H1 (cell line): ENCODE data around the gene CORO1C. TPM values are rescaled to one million over a fixed set of nuclear protein-coding genes. Genes with fewer than 3 reads are reported as not detected.
A peak's percentile ranks its signal among the peaks of the same experiment; 100 is the strongest.

Experiments
- CBX5 ChIP-seq: fragments of 300-800, 300-1000 bp; sonication (generic); IDR thresholded peaks from 2 replicates; pipeline ENCODE4 v1.7.1; 2016; ENCODE audit warnings: antibody characterized with exemption, low read length, low read depth
- RBBP5 ChIP-seq: IDR thresholded peaks from 2 replicates; pipeline ENCODE4 v1.7.1; 2012; ENCODE audit warnings: low read depth, mild to moderate bottlenecking, inconsistent platforms, low read length, moderate library complexity, borderline replicate concordance
- polyA plus RNA-seq, 7 experiments: library from polyadenylated mRNA; depleted of rRNA in 3 of 7; stranded (reverse) in 5 of 7; unstranded in 2 of 7; fragments of >200 nt in 5 of 7; fragments of 200-250 nt in 2 of 7; gene quantifications; 1 replicate in 5 of 7; 2 replicates in 1 of 7; 4 replicates in 1 of 7; pipeline versions ENCODE4 v1.2.1 to v1.2.3, GENCODE V29; 2011 to 2013; ENCODE audit warnings: missing spikeins in 2 of 7, mixed read lengths in 2 of 7
- total RNA-seq: library from RNA; stranded (reverse); fragmentation: NEBNext Ultra II Directional; extraction: Animal tissue kit (Norgen Biotek cat#: 25700); gene quantifications from 2 replicates; pipeline ENCODE4 v1.2.1, GENCODE V29; 2021
- TF ChIP-seq, protein P1 (sequence below): fragments of 300-600 bp; sonication (generic); IDR thresholded peaks from 2 replicates; pipeline ENCODE4 v1.7.1; 2012; ENCODE audit warnings: low read length, moderate library complexity, mild to moderate bottlenecking, inconsistent platforms; ENCODE audit not compliant: insufficient replicate concordance

CORO1C gene
- total and polyA plus RNA-seq, 2 of the 8 experiments (the other 6 are each of a cell fraction or from before 2014, with no cell fraction given) = 72.7 to 120 TPM

DNA sequence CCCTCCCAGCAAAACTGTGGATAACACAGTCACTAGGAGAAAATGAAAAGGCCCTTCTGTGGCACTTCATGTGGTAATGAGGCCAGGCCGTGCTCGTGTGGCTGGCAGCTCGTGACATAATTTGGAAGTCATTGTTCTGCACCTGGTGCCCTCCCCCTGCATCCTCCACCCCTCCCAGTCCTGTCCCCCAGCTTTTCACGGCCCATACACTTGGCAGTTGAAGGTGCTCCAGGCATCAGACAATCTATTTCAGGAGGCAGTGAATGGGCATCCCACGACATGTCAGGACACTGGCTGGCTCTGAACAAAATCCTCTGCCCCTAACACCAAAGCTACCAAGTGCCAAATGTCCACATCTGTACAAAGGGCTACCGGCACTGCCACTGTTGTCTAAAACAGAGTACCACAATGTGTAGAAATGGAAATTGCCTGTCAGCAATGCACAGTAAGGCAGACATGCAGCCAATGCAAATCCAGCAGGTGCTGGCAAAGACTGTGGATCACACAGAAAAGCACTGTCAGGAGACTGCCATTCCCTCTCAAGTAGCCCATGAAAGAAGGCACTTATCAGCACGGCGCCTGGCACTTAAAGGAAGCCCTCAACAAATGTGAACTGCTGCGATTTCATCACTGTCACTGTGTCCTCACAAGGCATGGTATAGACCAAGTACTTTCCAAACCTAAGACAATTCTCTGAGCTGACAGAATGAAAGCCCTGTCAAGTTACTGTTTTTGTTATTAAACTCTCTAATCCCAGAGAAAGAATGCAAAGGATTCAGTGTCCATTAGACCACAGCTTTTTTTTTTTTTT, 39.1 kb downstream of the CORO1C start (continued):
- TF ChIP-seq RBBP5 (peak; percentile 15), CBX5 (no peak)
- TF ChIP-seq, protein P1, sequence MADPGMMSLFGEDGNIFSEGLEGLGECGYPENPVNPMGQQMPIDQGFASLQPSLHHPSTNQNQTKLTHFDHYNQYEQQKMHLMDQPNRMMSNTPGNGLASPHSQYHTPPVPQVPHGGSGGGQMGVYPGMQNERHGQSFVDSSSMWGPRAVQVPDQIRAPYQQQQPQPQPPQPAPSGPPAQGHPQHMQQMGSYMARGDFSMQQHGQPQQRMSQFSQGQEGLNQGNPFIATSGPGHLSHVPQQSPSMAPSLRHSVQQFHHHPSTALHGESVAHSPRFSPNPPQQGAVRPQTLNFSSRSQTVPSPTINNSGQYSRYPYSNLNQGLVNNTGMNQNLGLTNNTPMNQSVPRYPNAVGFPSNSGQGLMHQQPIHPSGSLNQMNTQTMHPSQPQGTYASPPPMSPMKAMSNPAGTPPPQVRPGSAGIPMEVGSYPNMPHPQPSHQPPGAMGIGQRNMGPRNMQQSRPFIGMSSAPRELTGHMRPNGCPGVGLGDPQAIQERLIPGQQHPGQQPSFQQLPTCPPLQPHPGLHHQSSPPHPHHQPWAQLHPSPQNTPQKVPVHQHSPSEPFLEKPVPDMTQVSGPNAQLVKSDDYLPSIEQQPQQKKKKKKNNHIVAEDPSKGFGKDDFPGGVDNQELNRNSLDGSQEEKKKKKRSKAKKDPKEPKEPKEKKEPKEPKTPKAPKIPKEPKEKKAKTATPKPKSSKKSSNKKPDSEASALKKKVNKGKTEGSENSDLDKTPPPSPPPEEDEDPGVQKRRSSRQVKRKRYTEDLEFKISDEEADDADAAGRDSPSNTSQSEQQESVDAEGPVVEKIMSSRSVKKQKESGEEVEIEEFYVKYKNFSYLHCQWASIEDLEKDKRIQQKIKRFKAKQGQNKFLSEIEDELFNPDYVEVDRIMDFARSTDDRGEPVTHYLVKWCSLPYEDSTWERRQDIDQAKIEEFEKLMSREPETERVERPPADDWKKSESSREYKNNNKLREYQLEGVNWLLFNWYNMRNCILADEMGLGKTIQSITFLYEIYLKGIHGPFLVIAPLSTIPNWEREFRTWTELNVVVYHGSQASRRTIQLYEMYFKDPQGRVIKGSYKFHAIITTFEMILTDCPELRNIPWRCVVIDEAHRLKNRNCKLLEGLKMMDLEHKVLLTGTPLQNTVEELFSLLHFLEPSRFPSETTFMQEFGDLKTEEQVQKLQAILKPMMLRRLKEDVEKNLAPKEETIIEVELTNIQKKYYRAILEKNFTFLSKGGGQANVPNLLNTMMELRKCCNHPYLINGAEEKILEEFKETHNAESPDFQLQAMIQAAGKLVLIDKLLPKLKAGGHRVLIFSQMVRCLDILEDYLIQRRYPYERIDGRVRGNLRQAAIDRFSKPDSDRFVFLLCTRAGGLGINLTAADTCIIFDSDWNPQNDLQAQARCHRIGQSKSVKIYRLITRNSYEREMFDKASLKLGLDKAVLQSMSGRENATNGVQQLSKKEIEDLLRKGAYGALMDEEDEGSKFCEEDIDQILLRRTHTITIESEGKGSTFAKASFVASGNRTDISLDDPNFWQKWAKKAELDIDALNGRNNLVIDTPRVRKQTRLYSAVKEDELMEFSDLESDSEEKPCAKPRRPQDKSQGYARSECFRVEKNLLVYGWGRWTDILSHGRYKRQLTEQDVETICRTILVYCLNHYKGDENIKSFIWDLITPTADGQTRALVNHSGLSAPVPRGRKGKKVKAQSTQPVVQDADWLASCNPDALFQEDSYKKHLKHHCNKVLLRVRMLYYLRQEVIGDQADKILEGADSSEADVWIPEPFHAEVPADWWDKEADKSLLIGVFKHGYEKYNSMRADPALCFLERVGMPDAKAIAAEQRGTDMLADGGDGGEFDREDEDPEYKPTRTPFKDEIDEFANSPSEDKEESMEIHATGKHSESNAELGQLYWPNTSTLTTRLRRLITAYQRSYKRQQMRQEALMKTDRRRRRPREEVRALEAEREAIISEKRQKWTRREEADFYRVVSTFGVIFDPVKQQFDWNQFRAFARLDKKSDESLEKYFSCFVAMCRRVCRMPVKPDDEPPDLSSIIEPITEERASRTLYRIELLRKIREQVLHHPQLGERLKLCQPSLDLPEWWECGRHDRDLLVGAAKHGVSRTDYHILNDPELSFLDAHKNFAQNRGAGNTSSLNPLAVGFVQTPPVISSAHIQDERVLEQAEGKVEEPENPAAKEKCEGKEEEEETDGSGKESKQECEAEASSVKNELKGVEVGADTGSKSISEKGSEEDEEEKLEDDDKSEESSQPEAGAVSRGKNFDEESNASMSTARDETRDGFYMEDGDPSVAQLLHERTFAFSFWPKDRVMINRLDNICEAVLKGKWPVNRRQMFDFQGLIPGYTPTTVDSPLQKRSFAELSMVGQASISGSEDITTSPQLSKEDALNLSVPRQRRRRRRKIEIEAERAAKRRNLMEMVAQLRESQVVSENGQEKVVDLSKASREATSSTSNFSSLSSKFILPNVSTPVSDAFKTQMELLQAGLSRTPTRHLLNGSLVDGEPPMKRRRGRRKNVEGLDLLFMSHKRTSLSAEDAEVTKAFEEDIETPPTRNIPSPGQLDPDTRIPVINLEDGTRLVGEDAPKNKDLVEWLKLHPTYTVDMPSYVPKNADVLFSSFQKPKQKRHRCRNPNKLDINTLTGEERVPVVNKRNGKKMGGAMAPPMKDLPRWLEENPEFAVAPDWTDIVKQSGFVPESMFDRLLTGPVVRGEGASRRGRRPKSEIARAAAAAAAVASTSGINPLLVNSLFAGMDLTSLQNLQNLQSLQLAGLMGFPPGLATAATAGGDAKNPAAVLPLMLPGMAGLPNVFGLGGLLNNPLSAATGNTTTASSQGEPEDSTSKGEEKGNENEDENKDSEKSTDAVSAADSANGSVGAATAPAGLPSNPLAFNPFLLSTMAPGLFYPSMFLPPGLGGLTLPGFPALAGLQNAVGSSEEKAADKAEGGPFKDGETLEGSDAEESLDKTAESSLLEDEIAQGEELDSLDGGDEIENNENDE = no peak
